T-helper 2 cell treated with Interferon-gamma antibody and Interleukin-4, amounts not matched to agents 5 μg/mL and 100 μg/mL, for 36 hours (primary cell): ENCODE results near the gene PCED1A.

Experiments
- DNase-seq: peaks from one replicate; pipeline ENCODE4 v3.0.0; 2021; ENCODE audit warnings: low spot score
- H3K27ac Mint-ChIP-seq: one replicate; pipeline ENCODE4 v1.8.0; 2021; ENCODE audit warnings: mild to moderate bottlenecking, mixed read lengths
- H3K27me3 Mint-ChIP-seq: one replicate; pipeline ENCODE4 v1.8.0; 2021; ENCODE audit warnings: low read depth, mixed read lengths
- H3K36me3 Mint-ChIP-seq: one replicate; pipeline ENCODE4 v1.8.0; 2021; ENCODE audit warnings: low read depth, mixed read lengths
- H3K4me1 Mint-ChIP-seq: one replicate; pipeline ENCODE4 v1.8.0; 2021; ENCODE audit warnings: low read depth, mixed read lengths
- H3K4me3 Mint-ChIP-seq: one replicate; pipeline ENCODE4 v1.8.0; 2022; ENCODE audit warnings: mild to moderate bottlenecking, moderate library complexity, mixed read lengths
- H3K9me3 Mint-ChIP-seq: one replicate; pipeline ENCODE4 v1.8.0; 2021; ENCODE audit warnings: mixed read lengths

PCED1A gene

GRCh38 chr20:2798814-2799213 lies 41.6 kb downstream of the PCED1A start:
- H3K9me3 Mint-ChIP-seq = no peaks in the 10 kb centered on the region
- H3K27ac Mint-ChIP-seq = no peak overlapping the region
- H3K27me3 Mint-ChIP-seq = peaks cover 44% of the 10 kb centered on the region
- H3K4me1 Mint-ChIP-seq = peaks cover 17% of the 10 kb centered on the region
- peaks cover 2% of the 10 kb centered on the region for H3K36me3 Mint-ChIP-seq
- no peak for DNase-seq
- peak overlapping the region; percentile 82 for H3K4me3 Mint-ChIP-seq

- Mint-ChIP-seq H3K27ac (no peak overlapping the region), H3K4me3 (no peak overlapping the region), H3K36me3 (peaks cover 2% of the 10 kb centered on the region), H3K4me1 (peaks cover 17% of the 10 kb centered on the region), H3K27me3 (peaks cover 45% of the 10 kb centered on the region), H3K9me3 (no peaks in the 10 kb centered on the region)
- DNase-seq = no peak
These were observed 42.2 kb downstream of the PCED1A start for GRCh38 chr20:2798095-2798805.

- no peaks in the 10 kb centered on the region for H3K9me3 Mint-ChIP-seq
- H3K36me3 Mint-ChIP-seq = peaks cover 2% of the 10 kb centered on the region
- peaks cover 39% of the 10 kb centered on the region for H3K27me3 Mint-ChIP-seq
- no peak overlapping the region for H3K27ac Mint-ChIP-seq
- no peak overlapping the region for H3K4me3 Mint-ChIP-seq
- peaks cover 17% of the 10 kb centered on the region for H3K4me1 Mint-ChIP-seq
- DNase-seq = no peak
These were observed 43.1 kb downstream of the PCED1A start for GRCh38 chr20:2797136-2797983.

GRCh38 chr20:2796011-2796660 lies 44.3 kb downstream of the PCED1A start:
- Mint-ChIP-seq H3K4me1 (peaks cover 12% of the 10 kb centered on the region), H3K36me3 (peaks cover 2% of the 10 kb centered on the region), H3K27me3 (peaks cover 36% of the 10 kb centered on the region), H3K4me3 (no peak overlapping the region), H3K27ac (no peak overlapping the region), H3K9me3 (no peaks in the 10 kb centered on the region)
- DNase-seq = no peak

- Mint-ChIP-seq H3K9me3 (no peaks in the 10 kb centered on the region), H3K4me1 (peaks cover 7% of the 10 kb centered on the region), H3K4me3 (no peak overlapping the region), H3K27me3 (peaks cover 32% of the 10 kb centered on the region), H3K36me3 (peaks cover 2% of the 10 kb centered on the region), H3K27ac (no peak overlapping the region)
- DNase-seq = no peak
These were observed 45.0 kb downstream of the PCED1A start for GRCh38 chr20:2795451-2795850.

GRCh38 chr20:2794866-2795447 lies 45.5 kb downstream of the PCED1A start:
- Mint-ChIP-seq H3K9me3 (no peaks in the 10 kb centered on the region), H3K27me3 (peaks cover 34% of the 10 kb centered on the region), H3K4me1 (peaks cover 5% of the 10 kb centered on the region), H3K36me3 (peaks cover under 1% of the 10 kb centered on the region), H3K4me3 (no peak overlapping the region), H3K27ac (no peak overlapping the region)
- no peak for DNase-seq

GRCh38 chr20:2794202-2794748 lies 46.2 kb downstream of the PCED1A start:
- H3K4me3 Mint-ChIP-seq = no peak overlapping the region
- no peaks in the 10 kb centered on the region for H3K4me1 Mint-ChIP-seq
- peaks cover 28% of the 10 kb centered on the region for H3K27me3 Mint-ChIP-seq
- DNase-seq = no peak
- H3K36me3 Mint-ChIP-seq = no peaks in the 10 kb centered on the region
- no peak overlapping the region for H3K27ac Mint-ChIP-seq
- H3K9me3 Mint-ChIP-seq = no peaks in the 10 kb centered on the region

GRCh38 chr20:2793471-2793870 lies 47.0 kb downstream of the PCED1A start:
- H3K9me3 Mint-ChIP-seq = no peaks in the 10 kb centered on the region
- H3K36me3 Mint-ChIP-seq = no peaks in the 10 kb centered on the region
- no peak overlapping the region for H3K27ac Mint-ChIP-seq
- peaks cover 24% of the 10 kb centered on the region for H3K27me3 Mint-ChIP-seq
- no peaks in the 10 kb centered on the region for H3K4me1 Mint-ChIP-seq
- no peak overlapping the region for H3K4me3 Mint-ChIP-seq
- DNase-seq = no peak
